Stomach (tissue), 9 donors: ENCODE data around the gene MDM4. TPM values are rescaled to one million over a fixed set of nuclear protein-coding genes. Genes with fewer than 3 reads are reported as not detected.

Experiments used
- DNase-seq, 2 donors: peaks; one replicate each; pipeline versions ENCODE4 v3.0.0 to v3.0.0-alpha.2; 2013 to 2019
- H3K27ac ChIP-seq, 5 donors: fragments of 200-600 bp in 4 of 5; sonication (generic) in 4 of 5; one replicate each; pipeline ENCODE4 v1.5.1; 2013 to 2019; ENCODE audit warnings: mild to moderate bottlenecking in 1 of 5, moderate library complexity in 1 of 5
- H3K27me3 ChIP-seq, 3 donors: fragments of 200-600 bp; sonication (generic); one replicate each; pipeline ENCODE4 v1.5.1; 2017 to 2019; ENCODE audit warnings: mixed run types in 1 of 3
- H3K36me3 ChIP-seq, 4 donors: fragments of 200-600 bp; sonication (generic); 1 replicate in 3 of 4; 2 replicates in 1 of 4; pipeline ENCODE4 v1.5.1; 2016 to 2019
- H3K4me1 ChIP-seq, 4 donors: fragments of 200-600 bp; sonication (generic); one replicate each; pipeline ENCODE4 v1.5.1; 2016 to 2019
- H3K4me3 ChIP-seq, 4 donors: fragments of 200-600 bp; sonication (generic) in 3 of 4; one replicate each; pipeline ENCODE4 v1.5.1; 2016 to 2019; ENCODE audit warnings: mild to moderate bottlenecking in 1 of 4
- H3K9me3 ChIP-seq, 4 donors: fragments of 200-600 bp; sonication (generic); one replicate each; pipeline ENCODE4 v1.5.1; 2016 to 2019
- EP300 ChIP-seq: sonication (generic); formaldehyde crosslinking; IDR thresholded peaks from one replicate; pipeline ENCODE4 v1.6.1; 2017; ENCODE audit warnings: antibody characterized with exemption
- POLR2A ChIP-seq, 4 donors: fragments of 450-650 bp; IDR thresholded peaks; one replicate each; pipeline ENCODE4 v1.6.1; 2016; ENCODE audit warnings: antibody characterized with exemption in 4 of 4, control low read depth in 2 of 4, mild to moderate bottlenecking in 1 of 4, moderate library complexity in 1 of 4
- POLR2AphosphoS5 ChIP-seq, 3 donors: sonication (generic); formaldehyde crosslinking; IDR thresholded peaks; one replicate each; pipeline ENCODE4 v1.6.1; 2016; ENCODE audit warnings: antibody characterized with exemption in 3 of 3
- WGBS, 5 donors: extraction: QIAGEN DNeasy Blood & Tissue Kit in 3 of 5; methylation state at CpG; one replicate each; pipeline versions ENCODE4 v1.1.5 to v1.1.7; 2013 to 2018; 5-methylcytosine and 5-hydroxymethylcytosine counted together
- intact Hi-C: fragments of 100-400 bp; cut with DNase I; formaldehyde crosslinking; loops from one replicate; pipeline ENCODE4 v1.15.1; 2023; ENCODE audit warnings: low total_unique reads
- polyA plus RNA-seq, 3 donors: library from polyadenylated mRNA; stranded (reverse); fragments of 200-250 nt; gene quantifications; one replicate each; pipeline ENCODE4 v1.2.3, GENCODE V29; 2013
- total RNA-seq, 5 donors: library from RNA; depleted of rRNA; stranded (reverse); fragments of >200 nt; gene quantifications; one replicate each; pipeline versions ENCODE4 v1.1.0 to v1.2.3, GENCODE V29; 2014 to 2016
- TF ChIP-seq, protein P1 (sequence below), 7 experiments: fragments of 450-650 bp in 4 of 7; fragments of 200-600 bp in 3 of 7; sonication (generic) in 3 of 7; IDR thresholded peaks; one replicate each; pipeline ENCODE4 v1.5.1; 2016 to 2019; ENCODE audit warnings: antibody characterized with exemption in 7 of 7, control low read depth in 2 of 7, mild to moderate bottlenecking in 1 of 7
- donor health status: healthy with polysubstance abuse.
- donor health status: Bipolar disorder and iron deficiency.
- donor health status: healthy.

The MDM4 gene
- total and polyA plus RNA-seq, 8 donors, result 2.3 to 265 (median 44.4) TPM

DNA sequence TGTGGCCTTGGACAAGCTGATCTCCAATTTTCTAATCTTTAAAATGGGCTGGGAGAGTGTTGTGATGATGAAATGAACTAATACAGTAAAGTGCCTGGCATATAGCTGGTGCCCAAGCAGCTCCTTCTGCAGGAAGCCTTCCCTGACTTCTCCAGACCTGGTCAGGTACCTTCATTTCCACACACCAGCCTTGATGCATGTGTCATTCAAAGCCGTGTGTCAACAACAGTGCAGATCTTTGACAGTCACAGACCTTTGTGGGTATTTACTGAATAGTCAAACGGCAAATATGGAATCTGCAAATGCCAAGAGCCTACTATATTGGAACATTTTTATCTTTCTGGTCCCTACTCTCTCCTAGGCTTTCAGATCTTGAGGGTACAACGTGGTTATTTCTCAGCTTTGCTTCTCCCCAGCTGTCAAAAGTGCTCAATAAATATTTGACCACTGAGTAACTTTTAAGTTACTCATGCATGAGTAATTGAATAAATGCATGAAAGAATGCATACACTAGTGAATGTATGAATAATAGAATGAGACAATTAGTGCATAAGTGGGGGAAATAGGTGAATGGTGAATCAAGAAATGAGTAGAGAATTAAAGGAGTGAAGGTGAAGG, 75.4 kb downstream of the MDM4 start:
- DNase-seq, result no peak
- TF ChIP-seq EP300 (no peak), POLR2A (IDR thresholded peaks at IDR 0.05) (no peak), POLR2AphosphoS5 (IDR thresholded peaks at IDR 0.05) (no peak)
- TF ChIP-seq, protein P1, sequence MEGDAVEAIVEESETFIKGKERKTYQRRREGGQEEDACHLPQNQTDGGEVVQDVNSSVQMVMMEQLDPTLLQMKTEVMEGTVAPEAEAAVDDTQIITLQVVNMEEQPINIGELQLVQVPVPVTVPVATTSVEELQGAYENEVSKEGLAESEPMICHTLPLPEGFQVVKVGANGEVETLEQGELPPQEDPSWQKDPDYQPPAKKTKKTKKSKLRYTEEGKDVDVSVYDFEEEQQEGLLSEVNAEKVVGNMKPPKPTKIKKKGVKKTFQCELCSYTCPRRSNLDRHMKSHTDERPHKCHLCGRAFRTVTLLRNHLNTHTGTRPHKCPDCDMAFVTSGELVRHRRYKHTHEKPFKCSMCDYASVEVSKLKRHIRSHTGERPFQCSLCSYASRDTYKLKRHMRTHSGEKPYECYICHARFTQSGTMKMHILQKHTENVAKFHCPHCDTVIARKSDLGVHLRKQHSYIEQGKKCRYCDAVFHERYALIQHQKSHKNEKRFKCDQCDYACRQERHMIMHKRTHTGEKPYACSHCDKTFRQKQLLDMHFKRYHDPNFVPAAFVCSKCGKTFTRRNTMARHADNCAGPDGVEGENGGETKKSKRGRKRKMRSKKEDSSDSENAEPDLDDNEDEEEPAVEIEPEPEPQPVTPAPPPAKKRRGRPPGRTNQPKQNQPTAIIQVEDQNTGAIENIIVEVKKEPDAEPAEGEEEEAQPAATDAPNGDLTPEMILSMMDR (IDR thresholded peaks at IDR 0.05), result no peak
- intact Hi-C loops, result no loop called here
- Histone ChIP-seq H3K4me1 (peaks cover 0 to 13% (median 7%) of the 10 kb centered on the region in 4 donors), H3K9me3 (no peaks in the 10 kb centered on the region), H3K36me3 (no peaks in the 10 kb centered on the region), H3K4me3 (no peak overlapping the region), H3K27ac (no peak overlapping the region), H3K27me3 (no peaks in the 10 kb centered on the region)
- 36 to 57% (median 41%) methylated on average over 3 of the region's 3 CpGs for WGBS, 5 donors

DNA sequence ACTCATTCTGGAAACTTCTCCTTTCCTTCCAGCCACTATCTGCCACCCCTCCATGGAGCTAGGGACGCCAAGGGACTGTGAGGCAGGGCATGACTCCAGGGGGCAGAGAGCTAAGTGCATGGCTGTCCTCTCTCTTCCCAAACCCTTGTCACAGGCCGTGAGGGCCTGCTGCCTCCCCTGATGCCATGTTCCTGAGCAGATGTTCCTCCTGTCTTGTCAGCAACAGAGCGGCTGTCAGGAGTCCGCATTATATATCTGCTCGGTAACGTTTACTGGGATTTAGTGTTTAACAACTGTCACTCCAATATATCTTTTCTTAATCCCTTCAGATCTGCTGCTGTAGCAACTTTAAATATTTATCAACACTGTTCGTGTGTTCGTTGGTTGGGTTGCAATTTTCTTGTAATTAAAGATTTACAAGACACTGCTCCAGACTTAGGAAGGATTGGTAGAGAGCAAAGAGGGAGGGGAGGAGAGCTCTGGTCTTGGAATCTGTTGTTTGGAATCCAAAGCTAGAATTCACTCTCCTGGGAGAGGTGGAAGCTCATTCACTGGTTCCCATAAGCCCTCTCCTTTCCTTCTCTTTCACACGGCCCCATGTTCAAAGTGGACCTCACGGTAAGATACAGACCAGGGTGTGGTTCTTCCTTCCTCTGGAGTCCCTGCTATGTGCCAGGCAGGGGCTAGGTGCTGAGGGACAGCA, 76.2 kb downstream of the MDM4 start:
- H3K9me3 ChIP-seq, result no peaks in the 10 kb centered on the region
- DNase-seq, result no peak
- intact Hi-C loops, result no loop called here
- H3K4me3 ChIP-seq, result no peak overlapping the region
- no peaks in the 10 kb centered on the region for H3K27me3 ChIP-seq
- H3K36me3 ChIP-seq, result no peaks in the 10 kb centered on the region
- H3K4me1 ChIP-seq, result peaks cover 0 to 13% (median 7%) of the 10 kb centered on the region in 4 donors
- H3K27ac ChIP-seq, result no peak overlapping the region
- TF ChIP-seq, protein P1 (IDR thresholded peaks at IDR 0.05), result no peak
- TF ChIP-seq POLR2A (IDR thresholded peaks at IDR 0.05) (no peak), POLR2AphosphoS5 (IDR thresholded peaks at IDR 0.05) (no peak), EP300 (no peak)
- 40 to 65% (median 52%) methylated on average over 10 of the region's 10 CpGs for WGBS, 5 donors

GRCh38 chr1:204598319-204598969, 82.2 kb downstream of the MDM4 start:
- Histone ChIP-seq H3K36me3 (no peaks in the 10 kb centered on the region), H3K9me3 (no peaks in the 10 kb centered on the region), H3K27ac (no peak overlapping the region), H3K4me1 (no peaks in the 10 kb centered on the region), H3K27me3 (peaks cover 0 to 22% (median 0%) of the 10 kb centered on the region in 3 donors), H3K4me3 (no peak overlapping the region)
- 67 to 90% (median 82%) methylated on average over 4 of the region's 4 CpGs for WGBS, 5 donors
- intact Hi-C loops, result no loop called here
- TF ChIP-seq EP300, result no peak
- no peak for TF ChIP-seq POLR2A (IDR thresholded peaks at IDR 0.05)
- TF ChIP-seq, protein P1 (IDR thresholded peaks at IDR 0.05), result no peak
- TF ChIP-seq POLR2AphosphoS5 (IDR thresholded peaks at IDR 0.05), result no peak
- DNase-seq, result no peak

- no peaks in the 10 kb centered on the region for H3K9me3 ChIP-seq
- WGBS, 5 donors, result 65 to 81% (median 74%) methylated on average over 8 of the region's 8 CpGs
- H3K4me1 ChIP-seq, result no peaks in the 10 kb centered on the region
Measured at GRCh38 chr1:204599098-204599497, 82.9 kb downstream of the MDM4 start.

More at GRCh38 chr1:204599098-204599497, 82.9 kb downstream of the MDM4 start:
- Histone ChIP-seq H3K27ac (no peak overlapping the region), H3K36me3 (no peaks in the 10 kb centered on the region), H3K4me3 (no peak overlapping the region), H3K27me3 (peaks cover 0 to 24% (median 0%) of the 10 kb centered on the region in 3 donors)
- TF ChIP-seq POLR2A (IDR thresholded peaks at IDR 0.05), result no peak
- TF ChIP-seq, protein P1 (IDR thresholded peaks at IDR 0.05), result no peak
- TF ChIP-seq EP300, result no peak
- no peak for TF ChIP-seq POLR2AphosphoS5 (IDR thresholded peaks at IDR 0.05)
- intact Hi-C loops, result no loop called here
- DNase-seq, result no peak
